ENCODE results near the gene FBXL2. TPM values are rescaled to one million over a fixed set of nuclear protein-coding genes. Genes with fewer than 3 reads are reported as not detected.
"Not testable (repeated sequence)": the region's sequence is repeated elsewhere in the genome, so short reads cannot be mapped to it uniquely, and the experiment has no call there.

FBXL2 gene
- polyA plus RNA-seq, 2 donors = 0.92 to 1.5 TPM

DNA sequence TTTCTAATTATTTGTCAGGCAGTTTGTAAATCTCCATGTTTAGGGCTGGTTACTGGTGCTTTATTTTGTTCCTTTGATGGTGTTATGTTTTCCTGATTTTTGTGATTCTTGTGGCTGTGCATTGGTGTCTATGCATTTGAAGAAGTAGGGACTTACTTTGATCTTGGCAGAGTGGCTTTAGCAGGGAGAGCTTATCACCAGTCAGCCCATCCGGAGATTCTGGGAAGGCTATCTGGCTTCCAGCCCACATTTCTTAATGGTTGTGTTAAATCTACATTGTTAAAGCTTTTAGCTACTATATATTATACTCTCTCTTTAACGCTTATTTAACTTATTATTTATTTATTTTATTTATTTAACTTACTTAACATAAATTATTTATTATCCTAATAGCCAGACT is 35.1 kb downstream of the FBXL2 start:
- Histone ChIP-seq H3K4me3 (ENCODE audit: low read depth in 1 of 2, low read length in 2 of 2) (no peak overlapping the region), H3K27me3 (ENCODE audit: control insufficient read depth in 1 of 2, insufficient read depth in 2 of 2, low read length in 2 of 2) (no peaks in the 10 kb centered on the region), H3K36me3 (ENCODE audit: control insufficient read depth in 2 of 2, insufficient read depth in 2 of 2, low read length in 1 of 2) (no peaks in the 10 kb centered on the region), H3K4me1 (ENCODE audit: control insufficient read depth in 2 of 2, insufficient read depth in 2 of 2, low read length in 1 of 2) (no peaks in the 10 kb centered on the region), H3K9me3 (ENCODE audit: control insufficient read depth in 2 of 2, insufficient read depth in 1 of 2, low read depth in 1 of 2, low read length in 1 of 2) (peaks cover 0 to 3% of the 10 kb centered on the region in 2 donors), H3K27ac (ENCODE audit: low read depth in 2 of 2, low read length in 1 of 2) (no peak overlapping the region)
- 67 to 69% methylated on average over 2 of the region's 2 CpGs for WGBS, 2 donors

DNA sequence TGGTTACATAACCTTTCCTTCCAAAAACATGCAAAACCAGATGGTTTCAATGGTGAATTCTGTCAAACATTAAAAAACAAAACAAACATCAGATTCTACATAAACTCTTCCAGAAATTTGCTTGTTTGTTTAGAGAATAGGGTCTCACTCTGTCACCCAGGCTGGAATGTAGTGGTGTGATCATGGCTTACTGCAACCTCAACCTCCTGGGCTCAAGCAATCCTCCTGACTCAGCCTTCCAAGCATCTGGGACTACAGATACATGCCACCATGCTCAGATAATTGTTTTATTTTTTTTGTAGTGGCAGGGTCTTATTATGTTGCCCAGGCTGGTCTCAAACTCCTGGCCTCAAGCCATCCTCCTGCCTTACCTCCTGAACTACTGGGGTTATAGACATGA is 36.1 kb downstream of the FBXL2 start:
- no peak overlapping the region for H3K27ac ChIP-seq (ENCODE audit: low read depth in 2 of 2, low read length in 1 of 2)

DNA sequence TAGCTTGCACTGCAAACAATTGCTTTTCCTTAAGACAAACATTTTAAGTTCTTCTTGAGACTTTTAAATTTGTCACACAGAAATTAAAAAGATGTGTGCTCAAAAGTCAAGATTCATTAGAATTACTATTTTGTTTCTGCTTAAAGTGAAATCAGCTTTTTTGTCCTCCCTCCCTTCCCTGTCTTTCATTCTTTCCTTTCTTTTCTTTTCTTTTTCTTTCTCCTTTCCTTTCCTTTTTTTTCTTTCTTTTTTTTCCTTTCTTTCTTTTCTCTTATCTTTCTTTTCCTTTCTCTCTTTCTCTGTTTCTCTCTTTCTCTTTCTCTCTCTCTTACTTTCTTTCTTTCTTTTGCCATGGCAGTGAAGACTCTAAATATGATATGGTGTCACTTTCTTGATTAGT is 37.8 kb downstream of the FBXL2 start:
- H3K36me3 ChIP-seq (ENCODE audit: control insufficient read depth in 2 of 2, insufficient read depth in 2 of 2, low read length in 1 of 2) = no peaks in the 10 kb centered on the region
- H3K27ac ChIP-seq (ENCODE audit: low read depth in 2 of 2, low read length in 1 of 2) = no peak overlapping the region
- peaks cover 0 to 3% of the 10 kb centered on the region in 2 donors for H3K9me3 ChIP-seq (ENCODE audit: control insufficient read depth in 2 of 2, insufficient read depth in 1 of 2, low read depth in 1 of 2, low read length in 1 of 2)
- no peak overlapping the region for H3K4me3 ChIP-seq (ENCODE audit: low read depth in 1 of 2, low read length in 2 of 2)
- no peaks in the 10 kb centered on the region for H3K27me3 ChIP-seq (ENCODE audit: control insufficient read depth in 1 of 2, insufficient read depth in 2 of 2, low read length in 2 of 2)
- no peaks in the 10 kb centered on the region for H3K4me1 ChIP-seq (ENCODE audit: control insufficient read depth in 2 of 2, insufficient read depth in 2 of 2, low read length in 1 of 2)

More for the DNA sequence above, 36.1 kb downstream of the FBXL2 start:
- H3K9me3 ChIP-seq (ENCODE audit: control insufficient read depth in 2 of 2, insufficient read depth in 1 of 2, low read depth in 1 of 2, low read length in 1 of 2) = peaks cover 0 to 3% of the 10 kb centered on the region in 2 donors
- no peaks in the 10 kb centered on the region for H3K36me3 ChIP-seq (ENCODE audit: control insufficient read depth in 2 of 2, insufficient read depth in 2 of 2, low read length in 1 of 2)
- no peaks in the 10 kb centered on the region for H3K4me1 ChIP-seq (ENCODE audit: control insufficient read depth in 2 of 2, insufficient read depth in 2 of 2, low read length in 1 of 2)
- H3K4me3 ChIP-seq (ENCODE audit: low read depth in 1 of 2, low read length in 2 of 2) = no peak overlapping the region
- H3K27me3 ChIP-seq (ENCODE audit: control insufficient read depth in 1 of 2, insufficient read depth in 2 of 2, low read length in 2 of 2) = no peaks in the 10 kb centered on the region

DNA sequence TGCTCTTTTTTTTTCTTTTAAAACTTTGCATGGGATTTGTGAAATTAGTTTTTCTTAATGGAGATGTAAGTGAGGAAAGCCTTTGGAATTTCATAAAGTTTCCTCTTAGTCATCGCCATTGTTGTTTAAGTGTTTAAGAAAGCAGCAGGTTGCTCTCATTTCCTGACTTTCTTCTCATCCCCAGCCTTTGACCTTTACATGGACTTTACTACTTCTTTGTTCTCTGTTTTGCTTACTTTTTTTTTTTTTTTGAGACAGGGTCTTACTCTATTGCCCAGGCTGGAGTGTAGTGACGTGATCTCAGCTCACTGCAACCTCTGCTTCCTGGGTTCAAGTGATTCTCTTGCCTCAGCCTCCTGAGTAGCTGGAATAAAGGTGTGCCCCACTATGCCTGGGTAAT is 38.6 kb downstream of the FBXL2 start:
- Histone ChIP-seq H3K27ac (ENCODE audit: low read depth in 2 of 2, low read length in 1 of 2) (no peak overlapping the region), H3K27me3 (ENCODE audit: control insufficient read depth in 1 of 2, insufficient read depth in 2 of 2, low read length in 2 of 2) (no peaks in the 10 kb centered on the region), H3K36me3 (ENCODE audit: control insufficient read depth in 2 of 2, insufficient read depth in 2 of 2, low read length in 1 of 2) (no peaks in the 10 kb centered on the region), H3K4me1 (ENCODE audit: control insufficient read depth in 2 of 2, insufficient read depth in 2 of 2, low read length in 1 of 2) (no peaks in the 10 kb centered on the region), H3K9me3 (ENCODE audit: control insufficient read depth in 2 of 2, insufficient read depth in 1 of 2, low read depth in 1 of 2, low read length in 1 of 2) (peaks cover 0 to 3% of the 10 kb centered on the region in 2 donors), H3K4me3 (ENCODE audit: low read depth in 1 of 2, low read length in 2 of 2) (no peak overlapping the region)
- 75 to 88% methylated on average over 2 of the region's 2 CpGs for WGBS, 2 donors

DNA sequence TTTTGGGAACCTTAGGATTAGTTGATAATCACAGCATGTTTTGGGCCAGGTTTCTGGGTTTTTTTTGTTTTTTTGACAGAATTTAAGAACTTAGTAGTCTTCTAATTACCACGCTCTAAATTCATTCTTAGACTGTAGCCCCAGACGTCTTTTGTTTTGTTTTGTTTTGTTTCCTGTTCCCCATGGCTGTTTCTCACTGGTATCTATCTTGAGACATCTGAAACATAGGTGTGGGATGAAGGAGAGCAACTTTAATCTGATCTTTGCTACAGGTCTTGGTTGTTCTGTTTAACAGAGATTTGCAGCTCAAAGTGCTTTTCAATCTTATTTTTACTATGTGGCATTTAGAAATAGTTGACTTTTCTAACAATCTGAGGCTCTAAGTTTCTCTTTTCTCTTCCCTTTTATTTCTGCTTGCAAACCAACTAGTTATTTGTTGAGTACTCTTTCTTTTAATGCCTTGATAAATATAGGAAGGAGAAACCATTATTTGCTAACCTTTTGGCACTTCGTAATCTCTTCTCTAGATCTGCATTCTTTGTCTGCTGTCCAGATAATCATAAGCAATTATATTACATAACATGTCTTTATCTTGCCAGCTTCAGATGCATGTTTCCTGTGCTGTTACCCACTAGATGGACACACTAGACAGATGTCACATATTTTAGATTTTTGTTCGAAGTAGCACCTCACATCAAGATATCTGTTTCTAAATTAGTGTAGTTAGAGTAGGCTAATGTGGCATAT is 40.9 kb downstream of the FBXL2 start:
- H3K36me3 ChIP-seq (ENCODE audit: control insufficient read depth in 2 of 2, insufficient read depth in 2 of 2, low read length in 1 of 2) = no peaks in the 10 kb centered on the region
- no peaks in the 10 kb centered on the region for H3K27me3 ChIP-seq (ENCODE audit: control insufficient read depth in 1 of 2, insufficient read depth in 2 of 2, low read length in 2 of 2)
- H3K4me1 ChIP-seq (ENCODE audit: control insufficient read depth in 2 of 2, insufficient read depth in 2 of 2, low read length in 1 of 2) = no peaks in the 10 kb centered on the region
- WGBS, 2 donors = 53 to 58% methylated on average over 4 of the region's 4 CpGs
- peaks cover 0 to 2% of the 10 kb centered on the region in 2 donors for H3K9me3 ChIP-seq (ENCODE audit: control insufficient read depth in 2 of 2, insufficient read depth in 1 of 2, low read depth in 1 of 2, low read length in 1 of 2)
- H3K4me3 ChIP-seq (ENCODE audit: low read depth in 1 of 2, low read length in 2 of 2) = no peak overlapping the region
- H3K27ac ChIP-seq (ENCODE audit: low read depth in 2 of 2, low read length in 1 of 2) = no peak overlapping the region

DNA sequence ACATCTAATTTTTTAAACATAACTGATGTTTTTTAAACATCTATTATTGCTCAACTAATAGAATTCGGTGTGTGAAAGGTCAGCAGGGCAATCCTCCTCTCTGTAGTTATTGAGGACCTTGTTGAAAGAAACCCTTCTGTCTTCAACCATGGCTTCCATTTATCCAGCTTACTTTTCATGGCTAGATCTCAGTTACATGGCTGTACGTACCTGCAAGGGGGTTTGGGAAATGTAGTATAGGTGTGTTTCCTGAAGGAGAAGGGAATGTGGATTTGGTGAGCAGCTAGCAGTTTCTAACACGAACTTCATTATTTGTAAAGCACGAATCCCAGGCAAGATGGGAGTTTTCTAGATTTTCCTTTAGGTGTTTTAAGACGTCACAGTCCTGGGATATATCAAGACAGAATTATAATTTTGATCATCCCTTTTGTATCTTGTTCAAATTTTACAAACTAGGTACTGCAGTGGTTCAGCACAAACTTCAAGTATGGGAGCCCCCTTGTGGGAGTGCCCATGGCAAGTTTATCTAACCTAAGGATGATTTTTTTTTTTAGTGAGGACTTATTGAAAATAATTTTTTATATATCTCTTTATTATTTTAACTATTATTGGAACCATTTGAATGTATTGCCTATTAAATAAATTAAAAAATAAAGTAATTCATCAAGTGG is 41.6 kb downstream of the FBXL2 start:
- no peaks in the 10 kb centered on the region for H3K4me1 ChIP-seq (ENCODE audit: control insufficient read depth in 2 of 2, insufficient read depth in 2 of 2, low read length in 1 of 2)
- no peaks in the 10 kb centered on the region for H3K36me3 ChIP-seq (ENCODE audit: control insufficient read depth in 2 of 2, insufficient read depth in 2 of 2, low read length in 1 of 2)
- H3K4me3 ChIP-seq (ENCODE audit: low read depth in 1 of 2, low read length in 2 of 2) = no peak overlapping the region
- H3K9me3 ChIP-seq (ENCODE audit: control insufficient read depth in 2 of 2, insufficient read depth in 1 of 2, low read depth in 1 of 2, low read length in 1 of 2) = peaks cover 0 to 2% of the 10 kb centered on the region in 2 donors
- no peaks in the 10 kb centered on the region for H3K27me3 ChIP-seq (ENCODE audit: control insufficient read depth in 1 of 2, insufficient read depth in 2 of 2, low read length in 2 of 2)
- WGBS, 2 donors = 84% methylated on average over 5 of the region's 5 CpGs
- no peak overlapping the region for H3K27ac ChIP-seq (ENCODE audit: low read depth in 2 of 2, low read length in 1 of 2)

DNA sequence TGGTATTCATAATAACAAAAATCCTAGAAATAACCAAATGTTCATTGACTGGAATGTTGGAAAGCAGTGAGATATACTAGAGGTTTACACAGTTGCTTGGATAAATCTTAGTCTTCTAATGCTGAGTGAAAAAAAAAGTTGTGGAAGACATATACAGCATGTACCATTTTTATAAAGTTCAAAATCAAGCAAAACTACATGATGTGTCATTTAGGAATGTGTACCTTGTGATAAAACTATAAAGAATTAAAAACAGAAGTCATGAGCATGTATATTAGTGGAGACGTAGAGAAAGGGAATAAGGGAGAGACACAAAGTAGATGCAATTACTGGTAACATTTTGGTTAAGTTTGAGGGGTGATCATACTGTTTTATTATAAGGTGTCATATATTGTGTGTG is 45.2 kb downstream of the FBXL2 start:
- 89 to 92% methylated on average over 1 of the region's 1 CpG for WGBS, 2 donors

DNA sequence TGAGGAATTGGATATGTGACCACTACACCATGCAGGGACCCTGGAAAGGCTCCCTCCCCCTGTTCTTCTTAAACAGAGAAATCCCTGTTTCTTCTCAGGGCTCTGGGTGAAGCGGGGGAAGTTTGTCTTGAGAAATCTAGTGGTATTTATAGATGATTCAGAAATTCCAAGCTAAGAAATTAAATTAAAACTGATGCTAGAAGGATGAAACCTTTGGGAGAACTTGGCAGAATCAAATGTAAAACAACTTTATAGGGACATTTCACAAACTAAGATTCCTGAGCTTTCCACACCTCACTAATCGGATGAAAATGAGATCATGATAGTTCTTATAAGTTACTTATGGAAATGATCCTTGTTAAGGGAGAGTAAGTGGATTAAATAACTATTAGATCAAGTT is 54.2 kb downstream of the FBXL2 start:
- Histone ChIP-seq H3K4me3 (ENCODE audit: low read depth in 1 of 2, low read length in 2 of 2) (no peak overlapping the region), H3K36me3 (ENCODE audit: control insufficient read depth in 2 of 2, insufficient read depth in 2 of 2, low read length in 1 of 2) (no peaks in the 10 kb centered on the region), H3K27ac (ENCODE audit: low read depth in 2 of 2, low read length in 1 of 2) (no peak overlapping the region), H3K9me3 (ENCODE audit: control insufficient read depth in 2 of 2, insufficient read depth in 1 of 2, low read depth in 1 of 2, low read length in 1 of 2) (peaks cover 0 to 2% of the 10 kb centered on the region in 2 donors), H3K4me1 (ENCODE audit: control insufficient read depth in 2 of 2, insufficient read depth in 2 of 2, low read length in 1 of 2) (no peaks in the 10 kb centered on the region), H3K27me3 (ENCODE audit: control insufficient read depth in 1 of 2, insufficient read depth in 2 of 2, low read length in 2 of 2) (no peaks in the 10 kb centered on the region)
- 87 to 89% methylated on average over 2 of the region's 2 CpGs for WGBS, 2 donors

More for the DNA sequence above, 45.2 kb downstream of the FBXL2 start:
- no peak overlapping the region for H3K4me3 ChIP-seq (ENCODE audit: low read depth in 1 of 2, low read length in 2 of 2)
- no peaks in the 10 kb centered on the region for H3K27me3 ChIP-seq (ENCODE audit: control insufficient read depth in 1 of 2, insufficient read depth in 2 of 2, low read length in 2 of 2)
- no peak overlapping the region for H3K27ac ChIP-seq (ENCODE audit: low read depth in 2 of 2, low read length in 1 of 2)
- H3K4me1 ChIP-seq (ENCODE audit: control insufficient read depth in 2 of 2, insufficient read depth in 2 of 2, low read length in 1 of 2) = no peaks in the 10 kb centered on the region
- peaks cover 0 to 2% of the 10 kb centered on the region in 2 donors for H3K9me3 ChIP-seq (ENCODE audit: control insufficient read depth in 2 of 2, insufficient read depth in 1 of 2, low read depth in 1 of 2, low read length in 1 of 2)
- no peaks in the 10 kb centered on the region for H3K36me3 ChIP-seq (ENCODE audit: control insufficient read depth in 2 of 2, insufficient read depth in 2 of 2, low read length in 1 of 2)

DNA sequence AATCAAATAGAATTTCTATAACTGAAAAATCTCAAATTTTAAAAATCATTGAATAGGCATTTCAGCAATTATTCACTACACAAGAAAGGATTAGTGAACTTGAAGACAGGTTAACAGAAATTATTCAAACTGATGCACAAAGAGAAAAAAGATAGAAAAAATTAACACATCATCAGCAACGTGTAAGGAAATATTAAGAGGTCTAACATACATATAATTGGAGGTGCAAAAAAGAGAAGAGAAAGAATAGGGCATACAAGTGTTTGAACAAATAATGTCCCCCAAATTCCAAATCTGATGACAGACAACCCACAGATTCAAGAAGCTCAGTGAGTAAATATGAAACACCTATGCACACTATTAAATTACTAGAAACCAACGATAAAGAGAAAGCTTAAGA is 57.1 kb downstream of the FBXL2 start:
- Histone ChIP-seq H3K36me3 (ENCODE audit: control insufficient read depth in 2 of 2, insufficient read depth in 2 of 2, low read length in 1 of 2) (no peaks in the 10 kb centered on the region), H3K4me1 (ENCODE audit: control insufficient read depth in 2 of 2, insufficient read depth in 2 of 2, low read length in 1 of 2) (no peaks in the 10 kb centered on the region), H3K27me3 (ENCODE audit: control insufficient read depth in 1 of 2, insufficient read depth in 2 of 2, low read length in 2 of 2) (no peaks in the 10 kb centered on the region), H3K9me3 (ENCODE audit: control insufficient read depth in 2 of 2, insufficient read depth in 1 of 2, low read depth in 1 of 2, low read length in 1 of 2) (peaks cover 0 to 2% of the 10 kb centered on the region in 2 donors), H3K27ac (ENCODE audit: low read depth in 2 of 2, low read length in 1 of 2) (no peak overlapping the region), H3K4me3 (ENCODE audit: low read depth in 1 of 2, low read length in 2 of 2) (no peak overlapping the region)
- WGBS, 2 donors = 91 to 93% methylated on average over 2 of the region's 2 CpGs

DNA sequence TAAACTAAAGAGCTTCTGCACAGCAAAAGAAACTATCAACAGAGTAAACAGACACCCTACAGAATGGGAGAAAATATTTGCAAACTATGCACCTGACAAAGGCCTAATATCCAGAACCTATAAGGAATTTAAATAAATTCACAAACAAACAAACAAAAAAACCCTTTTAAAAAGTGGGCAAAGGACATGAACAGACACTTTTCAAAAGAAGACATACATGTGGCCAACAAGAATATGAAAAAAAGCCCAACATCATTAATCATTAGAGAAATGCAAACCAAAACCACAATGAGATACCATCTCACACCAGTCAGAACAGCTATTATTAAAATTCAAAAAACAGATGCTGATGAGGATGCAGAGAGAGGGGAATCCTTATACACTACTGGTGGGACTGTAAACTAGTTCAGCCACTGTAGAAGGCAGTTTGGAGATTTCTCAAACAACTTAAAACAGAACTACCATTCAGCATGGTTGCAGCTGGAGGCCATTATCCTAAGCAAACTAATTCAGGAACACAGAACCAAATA is 61.8 kb downstream of the FBXL2 start:
- H3K4me3 ChIP-seq (ENCODE audit: low read depth in 1 of 2, low read length in 2 of 2); H3K27ac ChIP-seq (ENCODE audit: low read depth in 2 of 2, low read length in 1 of 2); H3K4me1 ChIP-seq (ENCODE audit: control insufficient read depth in 2 of 2, insufficient read depth in 2 of 2, low read length in 1 of 2); H3K27me3 ChIP-seq (ENCODE audit: control insufficient read depth in 1 of 2, insufficient read depth in 2 of 2, low read length in 2 of 2); H3K36me3 ChIP-seq (ENCODE audit: control insufficient read depth in 2 of 2, insufficient read depth in 2 of 2, low read length in 1 of 2); H3K9me3 ChIP-seq (ENCODE audit: control insufficient read depth in 2 of 2, insufficient read depth in 1 of 2, low read depth in 1 of 2, low read length in 1 of 2): not testable (repeated sequence)

Measured in esophagus (tissue), 2 donors.